SK-N-SH treated with all-trans-retinoic acid at 6 μM for 48 hours (cell line): ENCODE results near the gene CACNA1C.

Source experiments
- ATAC-seq: fragments of 200-7000 bp; cut with Tn5 transposase; 3 replicates; pipeline ENCODE4 v1.9.1; 2020; ENCODE audit warnings: mild to moderate bottlenecking, moderate library complexity
- ARNTL ChIP-seq: fragments of 450-650 bp; formaldehyde crosslinking; IDR thresholded peaks from 2 replicates; pipeline ENCODE4 v1.5.0; 2020; ENCODE audit warnings: low read depth, mild to moderate bottlenecking, moderate library complexity, borderline replicate concordance
- BACH2 ChIP-seq: fragments of 250-450 bp; sonication (Bioruptor Pico); IDR thresholded peaks from 2 replicates; pipeline ENCODE4 v1.9.0; 2021; ENCODE audit warnings: mild to moderate bottlenecking, borderline replicate concordance
- CSRNP3 ChIP-seq: fragments of 250-450 bp; sonication (Bioruptor Pico); IDR thresholded peaks from 2 replicates; pipeline ENCODE4 v1.5.1; 2021; ENCODE audit warnings: mild to moderate bottlenecking, moderate library complexity
- ESRRG ChIP-seq: fragments of 250-450 bp; sonication (Bioruptor Pico); IDR thresholded peaks from 2 replicates; pipeline ENCODE4 v1.6.1; 2021; ENCODE audit warnings: mild to moderate bottlenecking
- GLIS3 ChIP-seq: fragments of 250-450 bp; sonication (Bioruptor Pico); IDR thresholded peaks from 2 replicates; pipeline ENCODE4 v1.5.0; 2020; ENCODE audit warnings: mild to moderate bottlenecking, moderate library complexity
- ISL1 ChIP-seq: fragments of 250-450 bp; sonication (Bioruptor Pico); IDR thresholded peaks from 2 replicates; pipeline ENCODE4 v2.1.2; 2022; ENCODE audit warnings: mild to moderate bottlenecking, moderate library complexity
- OSR1 ChIP-seq: fragments of 250-450 bp; sonication (Bioruptor Pico); IDR thresholded peaks from 2 replicates; pipeline ENCODE4 v1.8.0; 2022; ENCODE audit warnings: moderate library complexity, mild to moderate bottlenecking, inconsistent platforms
- PATZ1 ChIP-seq: fragments of 250-450 bp; sonication (Bioruptor Pico); IDR thresholded peaks from 2 replicates; pipeline ENCODE4 v1.8.0; 2020; ENCODE audit warnings: mild to moderate bottlenecking, moderate library complexity, borderline replicate concordance
- PPARA ChIP-seq: fragments of 250-450 bp; sonication (Bioruptor Pico); IDR thresholded peaks from 2 replicates; pipeline ENCODE4 v1.5.0; 2020; ENCODE audit warnings: mild to moderate bottlenecking, borderline replicate concordance
- RARB ChIP-seq: fragments of 250-450 bp; sonication (Bioruptor Pico); IDR thresholded peaks from 2 replicates; pipeline ENCODE4 v1.8.0; 2021; ENCODE audit warnings: mild to moderate bottlenecking, moderate library complexity
- SNAI2 ChIP-seq: fragments of 250-450 bp; sonication (Bioruptor Pico); IDR thresholded peaks from 2 replicates; pipeline ENCODE4 v1.5.0; 2020; ENCODE audit warnings: mild to moderate bottlenecking, moderate library complexity
- TOX ChIP-seq: fragments of 250-450 bp; sonication (Bioruptor Pico); IDR thresholded peaks from 2 replicates; pipeline ENCODE4 v1.8.0; 2021; ENCODE audit warnings: mild to moderate bottlenecking, moderate library complexity, borderline replicate concordance
- ZC3H10 ChIP-seq: fragments of 250-450 bp; sonication (Bioruptor Pico); IDR thresholded peaks from 2 replicates; pipeline ENCODE4 v1.5.1; 2021; ENCODE audit warnings: mild to moderate bottlenecking, moderate library complexity
- ZFP3 ChIP-seq: fragments of 250-450 bp; sonication (Bioruptor Pico); IDR thresholded peaks from 2 replicates; pipeline ENCODE4 v1.5.0; 2020; ENCODE audit warnings: mild to moderate bottlenecking, moderate library complexity
- ZNF565 ChIP-seq: fragments of 450-650 bp; formaldehyde crosslinking; conservative IDR thresholded peaks from 2 replicates; pipeline ENCODE4 v1.5.0; 2020; ENCODE audit warnings: low read depth, mild to moderate bottlenecking, moderate library complexity
- TF ChIP-seq, protein P1 (sequence below): fragments of 250-450 bp; sonication (Bioruptor Pico); IDR thresholded peaks from 2 replicates; pipeline ENCODE4 v1.8.0; 2021; ENCODE audit warnings: low read depth, mild to moderate bottlenecking, moderate library complexity, borderline replicate concordance
- TF ChIP-seq, protein P2 (sequence below): fragments of 250-450 bp; sonication (Bioruptor Pico); IDR thresholded peaks from 2 replicates; pipeline ENCODE4 v1.5.1; 2020; ENCODE audit warnings: low read depth, mild to moderate bottlenecking, moderate library complexity
- TF ChIP-seq, protein P3 (sequence below): fragments of 250-450 bp; sonication (Bioruptor Pico); IDR thresholded peaks from 2 replicates; pipeline ENCODE4 v1.5.0; 2020; ENCODE audit warnings: mild to moderate bottlenecking, moderate library complexity

Gene CACNA1C

GRCh38 chr12:2247596-2247995 lies 194.8 kb downstream of the CACNA1C start:
- TF ChIP-seq, protein P1, sequence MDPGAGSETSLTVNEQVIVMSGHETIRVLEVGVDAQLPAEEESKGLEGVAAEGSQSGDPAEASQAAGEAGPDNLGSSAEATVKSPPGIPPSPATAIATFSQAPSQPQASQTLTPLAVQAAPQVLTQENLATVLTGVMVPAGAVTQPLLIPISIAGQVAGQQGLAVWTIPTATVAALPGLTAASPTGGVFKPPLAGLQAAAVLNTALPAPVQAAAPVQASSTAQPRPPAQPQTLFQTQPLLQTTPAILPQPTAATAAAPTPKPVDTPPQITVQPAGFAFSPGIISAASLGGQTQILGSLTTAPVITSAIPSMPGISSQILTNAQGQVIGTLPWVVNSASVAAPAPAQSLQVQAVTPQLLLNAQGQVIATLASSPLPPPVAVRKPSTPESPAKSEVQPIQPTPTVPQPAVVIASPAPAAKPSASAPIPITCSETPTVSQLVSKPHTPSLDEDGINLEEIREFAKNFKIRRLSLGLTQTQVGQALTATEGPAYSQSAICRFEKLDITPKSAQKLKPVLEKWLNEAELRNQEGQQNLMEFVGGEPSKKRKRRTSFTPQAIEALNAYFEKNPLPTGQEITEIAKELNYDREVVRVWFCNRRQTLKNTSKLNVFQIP (CRISPR knock-in tag) = no peak
- TF ChIP-seq ZNF565 (CRISPR knock-in tag) (no peak), ISL1 (CRISPR knock-in tag) (no peak), ESRRG (CRISPR knock-in tag) (no peak), GLIS3 (CRISPR knock-in tag) (no peak), ARNTL (CRISPR knock-in tag) (no peak), BACH2 (CRISPR knock-in tag) (no peak), TOX (CRISPR knock-in tag) (no peak)
- TF ChIP-seq, protein P2, sequence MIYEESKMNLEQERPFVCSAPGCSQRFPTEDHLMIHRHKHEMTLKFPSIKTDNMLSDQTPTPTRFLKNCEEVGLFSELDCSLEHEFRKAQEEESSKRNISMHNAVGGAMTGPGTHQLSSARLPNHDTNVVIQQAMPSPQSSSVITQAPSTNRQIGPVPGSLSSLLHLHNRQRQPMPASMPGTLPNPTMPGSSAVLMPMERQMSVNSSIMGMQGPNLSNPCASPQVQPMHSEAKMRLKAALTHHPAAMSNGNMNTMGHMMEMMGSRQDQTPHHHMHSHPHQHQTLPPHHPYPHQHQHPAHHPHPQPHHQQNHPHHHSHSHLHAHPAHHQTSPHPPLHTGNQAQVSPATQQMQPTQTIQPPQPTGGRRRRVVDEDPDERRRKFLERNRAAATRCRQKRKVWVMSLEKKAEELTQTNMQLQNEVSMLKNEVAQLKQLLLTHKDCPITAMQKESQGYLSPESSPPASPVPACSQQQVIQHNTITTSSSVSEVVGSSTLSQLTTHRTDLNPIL (CRISPR knock-in tag) = no peak
- TF ChIP-seq, protein P3, sequence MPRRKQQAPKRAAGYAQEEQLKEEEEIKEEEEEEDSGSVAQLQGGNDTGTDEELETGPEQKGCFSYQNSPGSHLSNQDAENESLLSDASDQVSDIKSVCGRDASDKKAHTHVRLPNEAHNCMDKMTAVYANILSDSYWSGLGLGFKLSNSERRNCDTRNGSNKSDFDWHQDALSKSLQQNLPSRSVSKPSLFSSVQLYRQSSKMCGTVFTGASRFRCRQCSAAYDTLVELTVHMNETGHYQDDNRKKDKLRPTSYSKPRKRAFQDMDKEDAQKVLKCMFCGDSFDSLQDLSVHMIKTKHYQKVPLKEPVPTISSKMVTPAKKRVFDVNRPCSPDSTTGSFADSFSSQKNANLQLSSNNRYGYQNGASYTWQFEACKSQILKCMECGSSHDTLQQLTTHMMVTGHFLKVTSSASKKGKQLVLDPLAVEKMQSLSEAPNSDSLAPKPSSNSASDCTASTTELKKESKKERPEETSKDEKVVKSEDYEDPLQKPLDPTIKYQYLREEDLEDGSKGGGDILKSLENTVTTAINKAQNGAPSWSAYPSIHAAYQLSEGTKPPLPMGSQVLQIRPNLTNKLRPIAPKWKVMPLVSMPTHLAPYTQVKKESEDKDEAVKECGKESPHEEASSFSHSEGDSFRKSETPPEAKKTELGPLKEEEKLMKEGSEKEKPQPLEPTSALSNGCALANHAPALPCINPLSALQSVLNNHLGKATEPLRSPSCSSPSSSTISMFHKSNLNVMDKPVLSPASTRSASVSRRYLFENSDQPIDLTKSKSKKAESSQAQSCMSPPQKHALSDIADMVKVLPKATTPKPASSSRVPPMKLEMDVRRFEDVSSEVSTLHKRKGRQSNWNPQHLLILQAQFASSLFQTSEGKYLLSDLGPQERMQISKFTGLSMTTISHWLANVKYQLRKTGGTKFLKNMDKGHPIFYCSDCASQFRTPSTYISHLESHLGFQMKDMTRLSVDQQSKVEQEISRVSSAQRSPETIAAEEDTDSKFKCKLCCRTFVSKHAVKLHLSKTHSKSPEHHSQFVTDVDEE (CRISPR knock-in tag) = no peak

GRCh38 chr12:2248087-2248900 lies 195.5 kb downstream of the CACNA1C start:
- no peak for TF ChIP-seq ZNF565 (CRISPR knock-in tag)
- no peak for TF ChIP-seq OSR1 (CRISPR knock-in tag)
- no peak for TF ChIP-seq ZFP3 (CRISPR knock-in tag)
- no peak for TF ChIP-seq PPARA
- TF ChIP-seq ARNTL (CRISPR knock-in tag) = no peak
- TF ChIP-seq TOX (CRISPR knock-in tag) = no peak
- TF ChIP-seq, protein P2 (CRISPR knock-in tag) = no peak
- TF ChIP-seq RARB = no peak
- no peak for TF ChIP-seq PATZ1
- TF ChIP-seq CSRNP3 (CRISPR knock-in tag) = no peak
- TF ChIP-seq, protein P1 (CRISPR knock-in tag) = no peak
- no peak for TF ChIP-seq SNAI2 (CRISPR knock-in tag)
- TF ChIP-seq ESRRG (CRISPR knock-in tag) = no peak
- no peak for TF ChIP-seq GLIS3 (CRISPR knock-in tag)
- TF ChIP-seq ISL1 (CRISPR knock-in tag) = no peak
- no peak for TF ChIP-seq ZC3H10 (CRISPR knock-in tag)
- TF ChIP-seq, all 23 proteins: peak for 0
- ATAC-seq = peak; percentile 40

More at GRCh38 chr12:2247596-2247995, 194.8 kb downstream of the CACNA1C start:
- ATAC-seq = no peak
